Measurements from ENCODE around the gene ALDH1B1.

GRCh38 chr9:38358390-38359296, 33.9 kb upstream of the ALDH1B1 start:
- TF ChIP-seq TAF1 (IDR thresholded peaks at IDR 0.05; ENCODE audit: borderline replicate concordance, low read depth, low read length) = no peak
- no peak for TF ChIP-seq YY1 (IDR thresholded peaks at IDR 0.05; ENCODE audit: low read depth)
- no peak for TF ChIP-seq FOXM1 (IDR thresholded peaks at IDR 0.05; ENCODE audit: low read depth)
- no peak for TF ChIP-seq CTCF (IDR thresholded peaks at IDR 0.05)
- TF ChIP-seq RFX5 (IDR thresholded peaks at IDR 0.05; ENCODE audit: low read length) = no peak
